HG03520 (cell line): Measurements from ENCODE around the gene FREM1.
"Not testable (repeated sequence)": the region's sequence is repeated elsewhere in the genome, so short reads cannot be mapped to it uniquely, and the experiment has no call there.

Experiments used
- ATAC-seq: cut with Tn5 transposase; IDR thresholded peaks from one replicate; pipeline ENCODE4 v1.9.1; 2021; ENCODE audit warnings: mild to moderate bottlenecking, moderate library complexity; ENCODE audit not compliant: unreplicated experiment

FREM1 gene, protein sequence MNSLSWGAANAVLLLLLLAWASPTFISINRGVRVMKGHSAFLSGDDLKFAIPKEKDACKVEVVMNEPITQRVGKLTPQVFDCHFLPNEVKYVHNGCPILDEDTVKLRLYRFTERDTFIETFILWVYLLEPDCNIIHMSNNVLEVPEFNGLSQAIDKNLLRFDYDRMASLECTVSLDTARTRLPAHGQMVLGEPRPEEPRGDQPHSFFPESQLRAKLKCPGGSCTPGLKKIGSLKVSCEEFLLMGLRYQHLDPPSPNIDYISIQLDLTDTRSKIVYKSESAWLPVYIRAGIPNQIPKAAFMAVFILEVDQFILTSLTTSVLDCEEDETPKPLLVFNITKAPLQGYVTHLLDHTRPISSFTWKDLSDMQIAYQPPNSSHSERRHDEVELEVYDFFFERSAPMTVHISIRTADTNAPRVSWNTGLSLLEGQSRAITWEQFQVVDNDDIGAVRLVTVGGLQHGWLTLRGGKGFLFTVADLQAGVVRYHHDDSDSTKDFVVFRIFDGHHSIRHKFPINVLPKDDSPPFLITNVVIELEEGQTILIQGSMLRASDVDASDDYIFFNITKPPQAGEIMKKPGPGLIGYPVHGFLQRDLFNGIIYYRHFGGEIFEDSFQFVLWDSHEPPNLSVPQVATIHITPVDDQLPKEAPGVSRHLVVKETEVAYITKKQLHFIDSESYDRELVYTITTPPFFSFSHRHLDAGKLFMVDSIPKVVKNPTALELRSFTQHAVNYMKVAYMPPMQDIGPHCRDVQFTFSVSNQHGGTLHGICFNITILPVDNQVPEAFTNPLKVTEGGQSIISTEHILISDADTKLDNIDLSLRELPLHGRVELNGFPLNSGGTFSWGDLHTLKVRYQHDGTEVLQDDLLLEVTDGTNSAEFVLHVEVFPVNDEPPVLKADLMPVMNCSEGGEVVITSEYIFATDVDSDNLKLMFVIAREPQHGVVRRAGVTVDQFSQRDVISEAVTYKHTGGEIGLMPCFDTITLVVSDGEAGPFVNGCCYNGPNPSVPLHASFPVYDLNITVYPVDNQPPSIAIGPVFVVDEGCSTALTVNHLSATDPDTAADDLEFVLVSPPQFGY (N-terminal part only)

DNA sequence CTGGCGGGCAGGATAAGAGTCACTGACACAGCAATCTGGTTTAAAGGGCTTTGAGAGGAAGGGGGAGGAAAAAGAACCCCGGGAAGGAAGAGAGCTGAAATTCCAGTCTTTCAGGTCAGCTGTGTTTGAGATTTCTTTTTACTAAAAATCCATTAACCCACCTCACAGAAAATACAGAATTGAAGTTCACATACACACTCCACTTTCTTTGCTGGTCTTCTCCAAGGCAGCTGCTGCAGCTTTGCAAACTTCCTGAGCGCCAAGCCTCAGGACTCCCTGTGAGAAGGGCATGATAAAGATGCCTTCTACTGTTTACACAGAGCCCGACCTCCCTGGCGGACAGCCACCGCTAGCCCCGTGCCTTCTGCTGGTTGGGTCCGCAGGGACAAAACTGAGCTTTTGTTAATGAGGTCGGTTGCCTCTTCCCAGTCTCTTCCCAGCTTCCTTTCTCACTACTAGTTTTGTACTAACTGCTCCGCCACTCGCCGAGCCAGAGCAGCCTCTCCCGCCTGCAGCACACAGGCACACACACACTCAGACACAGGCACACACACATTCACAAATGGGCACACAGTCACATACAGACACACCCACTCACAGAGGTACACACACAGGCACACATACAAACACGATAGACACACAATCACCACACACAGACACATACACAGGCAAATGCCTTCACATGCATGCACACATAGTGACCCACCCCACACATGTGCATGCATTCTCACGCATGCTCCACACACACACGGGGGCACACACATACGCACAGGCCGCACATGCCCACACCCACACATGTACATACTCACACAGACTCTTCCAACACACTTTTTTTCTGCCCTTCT is at the start of gene FREM1:
FREM1 (minus strand) TSS at position 468 of the 845 bp plus-strand sequence. CDS start 41,451 bp downstream, outside the sequence.
- no peak for ATAC-seq

DNA sequence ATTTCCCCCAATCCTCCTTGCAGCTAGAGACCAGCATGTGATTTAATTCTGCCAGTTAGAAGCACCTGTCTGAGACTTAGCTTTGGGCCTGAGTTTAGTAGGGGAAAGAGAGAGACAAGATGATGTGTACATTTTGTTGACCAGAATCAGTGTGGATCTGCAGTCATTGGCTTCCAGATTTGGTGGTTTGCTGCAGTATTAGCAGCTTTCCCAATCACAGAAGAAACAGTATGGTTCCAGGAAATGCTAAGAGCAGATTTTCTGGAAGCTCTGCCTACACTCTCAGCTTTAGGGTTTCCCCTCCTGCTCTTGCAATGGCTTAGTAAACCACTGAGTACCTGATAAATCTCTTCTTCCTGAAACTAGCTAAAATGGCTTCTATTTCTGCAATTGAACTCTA is 48.8 kb upstream of the FREM1 start:
- ATAC-seq = no peak

DNA sequence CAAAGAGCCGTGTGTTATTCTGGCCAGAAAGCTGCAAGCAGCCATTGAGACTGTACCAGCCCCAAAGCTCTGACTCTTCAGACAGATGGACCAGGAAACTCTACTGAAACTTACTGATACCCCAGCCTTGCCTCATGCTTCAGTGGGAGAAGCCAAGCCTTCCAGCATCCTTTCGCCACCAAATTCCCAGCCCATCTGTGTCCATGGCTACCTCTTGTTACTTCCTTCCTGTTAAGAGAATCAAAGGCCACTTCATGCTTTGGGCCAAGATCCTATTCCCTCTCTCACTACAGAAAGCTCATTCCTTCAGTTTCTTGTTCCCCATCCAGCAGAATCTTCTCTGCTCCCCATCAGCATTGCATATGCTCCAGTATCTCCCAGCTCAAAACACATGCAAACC is 46.9 kb upstream of the FREM1 start:
- no peak for ATAC-seq

DNA sequence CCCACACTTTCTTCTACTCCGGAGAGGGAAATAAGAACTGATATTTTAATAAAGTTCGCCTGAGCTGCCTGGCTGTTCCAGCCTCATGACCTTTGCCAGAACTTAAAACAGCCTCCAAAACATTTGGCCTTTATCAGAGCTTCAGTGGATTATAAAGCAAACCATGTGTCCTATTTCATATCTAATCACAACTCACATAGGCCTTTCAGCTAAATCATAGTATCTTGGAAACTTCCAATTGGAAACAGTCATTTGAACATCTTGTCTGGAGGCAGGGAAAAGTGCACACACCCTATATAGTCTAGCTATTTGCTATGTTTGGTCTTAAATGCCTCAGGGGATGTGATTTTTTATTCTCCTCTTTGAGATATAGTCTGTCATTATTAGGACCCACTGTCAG is 46.0 kb upstream of the FREM1 start:
- no peak for ATAC-seq

DNA sequence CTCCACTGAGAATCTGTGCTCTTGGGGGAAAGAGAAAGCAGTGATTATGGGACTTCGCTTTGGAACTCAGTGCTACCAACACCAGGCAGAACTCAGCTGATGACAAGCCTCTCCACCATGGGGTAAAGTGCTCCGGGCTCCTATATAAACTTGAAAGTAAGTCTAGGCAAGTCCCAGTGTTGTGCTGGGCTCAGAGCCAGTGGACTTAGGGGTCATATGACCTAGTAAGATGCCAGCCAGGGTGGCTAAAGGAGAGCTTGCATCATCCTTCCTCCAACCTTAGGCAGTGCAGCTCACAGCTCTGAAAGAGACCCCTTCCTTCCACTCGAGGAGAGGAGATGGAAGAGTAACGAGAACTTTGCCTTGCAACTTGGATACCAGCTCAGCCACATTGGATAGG is 35.1 kb upstream of the FREM1 start:
- ATAC-seq = no peak

DNA sequence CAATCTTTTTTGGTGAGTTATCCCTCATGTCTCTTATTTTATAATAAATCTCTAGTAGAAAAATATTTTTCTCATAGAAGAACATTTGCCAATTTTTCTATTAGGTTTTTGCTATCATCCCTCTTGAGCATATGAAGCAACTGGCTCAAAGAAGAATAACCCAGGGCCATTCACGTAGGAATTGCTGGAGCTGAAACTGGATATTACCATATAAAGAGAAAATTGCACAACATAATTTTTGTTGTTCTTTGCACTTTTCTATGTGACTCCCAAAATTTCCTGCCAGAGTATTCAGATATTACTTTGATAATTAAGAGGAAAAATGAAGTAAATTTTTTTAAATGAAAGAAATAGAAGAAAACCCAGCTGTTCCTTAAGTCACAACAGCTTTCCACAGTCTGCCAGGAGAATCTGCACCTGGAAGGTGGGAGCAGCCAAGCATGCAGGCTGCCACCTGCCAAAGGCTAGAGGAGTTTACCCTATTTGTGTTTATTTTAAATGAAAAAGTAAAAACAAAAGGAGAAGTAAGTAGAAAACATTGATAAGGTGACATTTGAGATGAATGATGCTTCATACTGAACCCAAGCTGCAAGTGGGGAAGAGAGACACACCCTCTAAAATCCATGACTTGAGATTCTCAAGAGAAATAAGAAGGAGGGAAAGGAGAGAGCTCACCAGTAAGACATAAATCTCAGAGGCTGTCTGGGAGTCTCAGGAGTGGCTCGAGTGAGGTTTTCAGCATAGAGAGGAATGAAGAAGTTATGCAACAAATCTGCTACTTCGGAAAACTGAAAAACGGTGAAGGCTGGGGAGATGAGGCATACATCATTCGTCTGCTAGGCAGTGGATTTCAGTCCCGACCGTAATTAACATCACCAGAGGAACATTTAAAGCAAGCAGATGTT is 31.5 kb upstream of the FREM1 start:
- ATAC-seq = no peak

DNA sequence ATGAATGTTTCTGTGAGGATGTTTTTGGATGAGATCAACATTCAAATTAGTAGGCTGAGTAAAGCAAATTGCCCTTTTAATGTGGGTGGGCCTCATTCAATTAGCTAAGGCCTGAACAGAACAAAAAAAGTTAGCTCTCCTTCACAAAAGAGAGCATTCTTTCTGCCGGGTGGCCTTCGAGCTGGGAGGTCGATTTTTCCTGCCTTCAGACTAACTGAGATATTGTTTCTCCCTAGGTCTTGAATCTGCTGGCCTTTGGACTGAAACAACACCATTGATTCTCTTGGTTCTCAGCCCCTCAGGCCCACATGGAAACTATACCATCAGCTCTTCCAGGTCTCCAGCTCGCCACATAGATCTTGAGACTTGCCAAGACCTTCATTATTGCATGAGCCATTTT is 29.1 kb upstream of the FREM1 start:
- no peak for ATAC-seq

DNA sequence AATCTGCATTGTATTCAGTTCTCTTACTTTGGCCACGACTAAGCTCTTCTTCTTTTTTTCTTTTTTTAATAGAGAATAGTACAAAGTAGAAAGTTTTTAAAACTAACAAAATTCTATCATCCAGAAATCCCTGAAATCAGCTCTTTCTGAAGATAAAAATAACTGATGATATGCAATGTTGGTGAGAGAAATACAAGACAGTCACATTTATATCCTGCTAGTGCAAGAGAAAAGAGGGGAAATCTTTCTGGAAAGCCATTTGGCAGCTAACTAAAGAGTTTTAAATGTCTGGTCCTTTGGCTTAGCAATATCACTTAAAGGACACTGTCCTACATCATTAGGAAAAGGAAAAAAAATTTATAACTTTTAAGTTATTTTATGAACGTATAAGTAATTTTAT is 27.0 kb upstream of the FREM1 start:
- ATAC-seq = no peak

DNA sequence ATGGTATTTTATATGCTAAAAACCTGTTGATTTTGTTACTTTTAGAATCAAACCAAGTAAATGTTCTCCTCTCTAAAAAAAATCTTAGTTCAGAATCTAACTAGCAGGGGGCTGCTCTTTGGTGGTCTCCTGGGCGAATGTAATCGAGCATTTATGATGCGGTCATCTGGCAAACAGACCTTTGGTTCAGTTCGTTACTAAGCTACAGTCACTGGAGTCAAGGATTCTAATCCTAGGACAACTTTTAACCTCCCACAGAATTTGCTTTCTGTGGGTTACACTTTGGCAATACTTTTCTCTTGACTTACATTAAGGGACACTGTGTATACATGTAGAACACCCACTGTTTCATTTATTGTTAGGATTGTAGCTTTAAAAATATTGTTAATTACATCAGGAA is 26.3 kb upstream of the FREM1 start:
- ATAC-seq = no peak

DNA sequence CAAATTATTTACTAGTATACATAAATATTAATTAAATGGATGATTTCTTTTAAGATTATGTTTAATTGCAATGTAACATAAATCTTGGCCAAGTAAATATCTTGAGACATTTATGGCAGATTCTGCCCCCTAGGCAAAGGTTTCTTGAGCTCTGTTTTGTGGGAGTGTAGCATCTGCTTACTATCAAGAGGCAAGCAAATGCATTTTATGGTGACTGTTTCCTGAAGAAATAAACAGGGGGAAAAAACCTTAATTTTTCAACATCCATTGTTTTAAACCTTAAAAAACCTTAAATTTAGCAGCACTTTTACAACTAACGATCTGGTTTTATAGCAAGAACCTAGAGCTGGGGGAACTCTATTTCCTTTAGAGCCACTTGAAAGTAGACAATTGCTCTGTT is 25.7 kb upstream of the FREM1 start:
- no peak for ATAC-seq

DNA sequence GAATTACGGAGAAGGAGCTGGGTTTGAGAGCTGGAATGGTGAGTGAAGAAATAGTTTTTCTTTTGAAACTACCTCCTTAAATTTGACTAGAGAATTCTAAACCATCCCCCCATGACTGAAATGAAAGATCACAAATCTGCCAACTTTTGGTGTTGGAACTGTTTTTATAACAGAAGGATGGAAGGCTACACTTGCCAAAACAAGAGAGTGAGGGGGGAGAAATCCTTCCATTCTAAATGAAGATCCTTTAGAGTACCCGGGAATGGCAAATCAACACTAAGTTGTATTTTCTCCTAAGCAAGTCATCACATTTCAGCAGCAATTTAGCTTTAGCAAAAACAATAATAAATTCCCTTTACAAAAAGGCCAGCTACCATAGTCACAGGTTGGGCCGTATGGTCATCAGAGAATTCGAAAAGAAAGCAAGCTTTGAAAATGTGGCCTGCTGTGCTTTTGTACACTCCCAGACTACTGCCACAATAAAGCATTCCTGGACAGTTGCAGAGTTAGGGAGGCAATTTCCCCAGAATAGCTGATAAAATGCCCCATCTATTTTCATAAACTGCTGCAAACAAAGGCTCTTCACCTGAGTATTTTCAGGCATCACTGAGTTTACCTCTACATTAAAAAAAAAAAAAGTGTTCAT is 25.0 kb upstream of the FREM1 start:
- no peak for ATAC-seq

DNA sequence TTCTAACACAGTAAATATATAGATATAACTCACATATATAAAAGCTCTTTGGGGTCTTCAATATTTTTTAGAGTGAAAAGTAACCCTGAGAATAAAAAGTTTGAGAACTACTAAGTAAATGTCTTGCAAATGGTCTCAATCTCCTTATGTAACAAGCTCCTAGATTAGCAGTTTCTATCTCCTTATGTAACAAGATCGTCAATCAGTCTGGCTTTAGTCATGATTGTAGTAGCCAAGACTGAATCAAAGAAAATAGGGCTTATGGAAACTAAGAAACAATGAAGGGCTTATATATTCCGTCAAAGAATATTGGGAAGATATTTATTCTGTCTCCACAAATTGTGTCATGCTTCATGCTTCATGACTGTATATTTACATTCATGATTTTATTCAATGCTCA is 22.4 kb upstream of the FREM1 start:
- ATAC-seq = no peak

DNA sequence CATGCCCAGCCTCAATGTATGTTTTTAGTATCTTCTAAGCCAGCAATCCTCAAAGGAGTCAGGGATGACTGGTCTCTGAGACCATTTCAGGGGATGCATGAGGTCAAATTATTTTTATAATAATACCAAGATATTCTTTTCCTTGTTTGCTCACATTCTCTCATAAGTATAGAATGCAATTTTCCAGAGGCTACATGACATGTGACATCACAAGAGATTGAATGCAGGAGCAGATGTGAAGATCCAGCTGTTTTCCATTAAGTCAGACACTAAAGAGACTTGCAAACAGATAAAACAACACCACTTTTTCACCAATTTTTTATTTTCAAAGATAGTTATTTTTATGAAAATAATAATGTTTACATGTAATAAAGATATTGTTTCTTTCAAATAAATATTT is 22.0 kb upstream of the FREM1 start:
- no peak for ATAC-seq

DNA sequence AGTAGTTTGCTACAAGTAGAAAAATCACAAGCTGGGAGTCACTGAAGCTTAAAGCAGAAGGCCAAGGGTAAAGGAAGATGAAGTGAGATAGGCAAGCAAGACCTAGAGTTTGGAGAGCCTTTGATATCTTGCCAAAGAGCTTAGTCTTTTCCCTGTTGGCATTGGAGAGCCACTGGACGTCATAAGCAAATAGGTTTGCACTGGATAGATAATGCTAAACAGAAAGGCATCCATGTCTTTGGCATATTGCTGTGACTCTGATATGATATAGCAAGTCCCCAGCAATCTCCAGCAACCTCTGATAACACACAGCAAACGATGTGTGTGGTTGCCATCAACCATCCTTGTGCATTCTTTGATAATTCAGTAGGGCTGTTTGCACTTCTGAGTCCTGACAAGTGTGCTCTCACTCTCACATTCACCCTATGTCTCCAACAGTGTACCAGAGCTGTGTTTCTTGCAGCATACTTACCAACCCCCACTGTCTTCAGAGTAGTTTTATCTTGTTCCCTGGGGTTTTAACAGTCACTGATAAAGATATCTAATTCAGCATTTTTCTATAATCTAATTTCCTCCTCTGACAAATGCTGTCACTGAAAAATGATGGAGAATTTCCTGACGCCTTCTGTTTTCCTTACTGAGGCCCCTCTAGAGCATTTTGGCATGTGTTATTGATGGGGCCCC is 16.9 kb upstream of the FREM1 start:
- ATAC-seq = no peak

DNA sequence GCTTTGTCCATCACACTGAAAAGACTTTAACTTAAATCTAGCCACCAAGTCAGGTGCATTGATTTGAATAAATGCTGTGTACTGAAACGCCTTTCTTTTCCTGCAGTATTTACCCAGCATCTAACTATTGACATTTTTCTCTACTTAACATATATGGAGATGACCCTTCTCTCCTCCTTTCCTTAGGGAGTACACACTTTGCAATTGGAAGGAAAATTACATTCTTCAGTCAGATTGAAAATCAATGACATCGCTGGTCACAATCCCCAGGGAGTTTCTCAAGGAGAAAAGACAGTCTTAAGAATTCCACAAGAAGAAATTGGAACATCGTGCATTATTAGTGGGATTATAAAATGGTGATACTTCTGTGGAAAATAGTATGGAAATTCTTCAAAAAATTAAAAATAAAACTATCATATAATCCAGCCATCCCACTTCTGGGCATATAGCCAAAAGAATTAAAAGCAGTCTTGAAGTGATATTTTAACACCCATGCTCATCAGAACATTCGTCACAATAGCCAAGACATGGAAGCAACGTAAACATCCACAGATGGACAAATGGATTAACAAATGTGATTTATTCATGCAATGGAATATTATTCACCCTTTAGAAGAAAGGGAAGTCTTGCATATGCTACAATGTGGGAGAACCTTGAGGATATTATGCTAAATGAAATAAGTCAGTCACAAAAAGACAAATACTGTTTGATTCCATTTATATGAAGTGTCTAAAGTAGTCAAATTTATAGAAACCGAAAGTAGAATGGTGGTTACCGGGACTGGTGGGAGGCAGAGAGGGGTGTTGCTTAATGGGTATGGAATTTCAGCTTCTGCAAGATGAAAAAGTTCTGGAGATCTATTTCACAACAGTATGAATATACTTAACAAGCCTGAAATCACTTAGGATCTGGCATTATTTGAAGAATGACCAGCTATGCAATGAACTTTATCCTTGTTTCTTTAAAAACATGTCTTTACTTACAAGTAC is 14.3 kb upstream of the FREM1 start:
- ATAC-seq = no peak

DNA sequence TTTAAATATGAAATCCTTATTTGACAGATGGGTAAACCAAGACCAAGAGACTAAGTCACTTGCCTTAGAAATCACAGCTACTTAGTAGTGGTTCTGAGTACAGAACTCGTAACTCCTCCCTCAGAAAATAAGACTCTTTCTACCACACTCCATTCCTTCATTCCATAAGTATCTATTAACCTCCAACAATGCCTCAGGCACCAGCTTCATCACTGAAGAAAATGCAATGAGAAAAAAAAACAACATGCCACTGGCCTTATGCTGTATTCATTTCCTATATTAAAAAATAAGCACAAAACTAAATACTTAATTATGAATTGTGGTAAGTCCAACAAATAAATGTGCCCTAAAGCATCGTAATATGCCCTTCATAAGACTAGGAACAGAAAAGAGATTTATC is 13.5 kb upstream of the FREM1 start:
- ATAC-seq = no peak

DNA sequence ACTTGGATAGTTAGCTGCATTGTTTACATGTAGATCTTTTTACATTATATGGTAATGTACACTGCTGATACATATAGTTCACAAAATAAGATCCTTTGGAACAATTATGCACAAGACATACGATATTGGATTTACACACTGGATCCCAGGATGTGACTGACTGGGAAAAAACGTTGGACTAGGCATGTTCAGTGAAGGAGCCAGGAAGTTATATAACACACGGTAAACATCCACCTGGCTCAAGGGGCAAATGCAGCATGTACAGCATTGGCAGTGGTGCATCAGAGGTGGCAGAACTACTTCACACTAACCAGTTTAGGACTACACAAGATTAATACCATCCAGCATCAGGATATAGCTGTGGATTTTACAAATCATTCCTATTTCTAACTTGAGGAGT is 10.6 kb upstream of the FREM1 start:
- ATAC-seq = not testable (repeated sequence)

DNA sequence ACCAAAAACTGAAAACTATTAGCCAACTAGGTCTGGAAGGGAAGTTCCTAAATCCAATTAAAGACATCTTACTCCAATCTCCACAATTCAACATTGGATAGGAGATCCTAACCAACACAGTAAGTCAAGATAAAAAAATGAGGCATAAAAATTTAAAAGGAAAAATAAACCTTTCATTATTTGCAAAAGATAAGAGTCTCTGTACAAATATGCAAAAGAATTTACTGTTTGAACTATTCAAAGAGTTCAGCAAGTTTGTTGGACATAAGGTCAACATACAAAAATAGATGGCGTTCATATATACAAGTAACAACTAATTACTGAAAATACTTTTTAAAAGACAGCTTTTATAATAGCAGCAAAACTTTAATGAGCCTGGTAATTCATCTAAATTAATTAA is 3.1 kb upstream of the FREM1 start:
- ATAC-seq = no peak
